GM12874 (cell line): ENCODE measurements around the gene CEP68.

ENCODE experiments used
- CTCF ChIP-seq: IDR thresholded peaks from 2 replicates; pipeline ENCODE4 v1.5.1; 2011; ENCODE audit warnings: low read depth, mild to moderate bottlenecking, control low read depth, low read length, moderate library complexity; ENCODE audit not compliant: insufficient read depth

The CEP68 gene

GRCh38 chr2:65072181-65072970, 16.2 kb downstream of the CEP68 start:
- TF ChIP-seq CTCF, result no peak

GRCh38 chr2:65073879-65074565, 17.8 kb downstream of the CEP68 start:
- no peak for TF ChIP-seq CTCF

GRCh38 chr2:65075176-65075575, 19.0 kb downstream of the CEP68 start:
- no peak for TF ChIP-seq CTCF

GRCh38 chr2:65075605-65076344, 19.6 kb downstream of the CEP68 start:
- no peak for TF ChIP-seq CTCF

- TF ChIP-seq CTCF, result no peak
Measured at GRCh38 chr2:65076345-65076710, 20.1 kb downstream of the CEP68 start.

GRCh38 chr2:65077898-65078297, 21.7 kb downstream of the CEP68 start:
- no peak for TF ChIP-seq CTCF

GRCh38 chr2:65079017-65079416, 22.8 kb downstream of the CEP68 start:
- TF ChIP-seq CTCF, result no peak
